Body of pancreas (tissue), 4 donors: ENCODE measurements around the gene MAP1A.

Experiments
- POLR2A ChIP-seq, 3 donors: fragments of 450-650 bp; IDR thresholded peaks; one replicate each; pipeline ENCODE4 v1.6.1; 2016; ENCODE audit warnings: antibody characterized with exemption in 3 of 3, mild to moderate bottlenecking in 2 of 3
- TF ChIP-seq, protein P1 (sequence below), 7 experiments: fragments of 450-650 bp in 4 of 7; fragments of 200-600 bp in 3 of 7; sonication (generic) in 3 of 7; IDR thresholded peaks; one replicate each; pipeline ENCODE4 v1.5.1; 2016 to 2019; ENCODE audit warnings: antibody characterized with exemption in 7 of 7

DNA sequence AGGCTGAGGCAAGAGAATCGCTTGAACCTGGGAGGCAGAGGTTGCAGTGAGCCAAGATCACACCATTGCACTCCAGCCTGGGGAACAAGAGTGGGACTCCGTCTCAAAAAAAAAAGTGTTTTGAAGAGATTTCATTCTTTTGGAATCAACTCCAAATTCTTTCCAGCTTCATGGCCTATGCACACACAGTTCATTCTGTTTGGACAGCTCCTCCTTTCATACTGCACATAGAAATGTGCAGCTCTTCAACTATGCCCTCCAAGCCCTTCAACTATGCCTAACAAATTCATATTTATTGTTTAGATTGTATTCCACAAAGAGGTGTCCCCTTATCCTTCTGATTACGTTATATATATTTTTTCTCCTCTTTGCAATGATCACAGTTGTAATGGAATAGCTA lies 28.6 kb upstream of the MAP1A start:
- TF ChIP-seq, protein P1, sequence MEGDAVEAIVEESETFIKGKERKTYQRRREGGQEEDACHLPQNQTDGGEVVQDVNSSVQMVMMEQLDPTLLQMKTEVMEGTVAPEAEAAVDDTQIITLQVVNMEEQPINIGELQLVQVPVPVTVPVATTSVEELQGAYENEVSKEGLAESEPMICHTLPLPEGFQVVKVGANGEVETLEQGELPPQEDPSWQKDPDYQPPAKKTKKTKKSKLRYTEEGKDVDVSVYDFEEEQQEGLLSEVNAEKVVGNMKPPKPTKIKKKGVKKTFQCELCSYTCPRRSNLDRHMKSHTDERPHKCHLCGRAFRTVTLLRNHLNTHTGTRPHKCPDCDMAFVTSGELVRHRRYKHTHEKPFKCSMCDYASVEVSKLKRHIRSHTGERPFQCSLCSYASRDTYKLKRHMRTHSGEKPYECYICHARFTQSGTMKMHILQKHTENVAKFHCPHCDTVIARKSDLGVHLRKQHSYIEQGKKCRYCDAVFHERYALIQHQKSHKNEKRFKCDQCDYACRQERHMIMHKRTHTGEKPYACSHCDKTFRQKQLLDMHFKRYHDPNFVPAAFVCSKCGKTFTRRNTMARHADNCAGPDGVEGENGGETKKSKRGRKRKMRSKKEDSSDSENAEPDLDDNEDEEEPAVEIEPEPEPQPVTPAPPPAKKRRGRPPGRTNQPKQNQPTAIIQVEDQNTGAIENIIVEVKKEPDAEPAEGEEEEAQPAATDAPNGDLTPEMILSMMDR (IDR thresholded peaks at IDR 0.05) = no peak
- no peak for TF ChIP-seq POLR2A (IDR thresholded peaks at IDR 0.05)
